GM23338 (cell line): Measurements from ENCODE around the gene SEMA7A. TPM values are rescaled to one million over a fixed set of nuclear protein-coding genes. Genes with fewer than 3 reads are reported as not detected.

ENCODE experiments used
- ATAC-seq: fragments of 200-7000 bp; cut with Tn5 transposase; 3 replicates; pipeline ENCODE4 v1.9.1; 2020
- DNase-seq: peaks from one replicate; pipeline ENCODE4 v3.0.0-alpha.2; 2015; ENCODE audit warnings: low spot score
- H2AFZ ChIP-seq: fragments of 200-600 bp; sonication (generic); 2 replicates; pipeline ENCODE4 v1.8.0; 2016; ENCODE audit warnings: antibody characterized with exemption, mild to moderate bottlenecking, moderate library complexity
- H3F3A ChIP-seq: fragments of 200-600 bp; sonication (generic); replicated peaks from 2 replicates; pipeline ENCODE4 v1.8.0; 2017; ENCODE audit warnings: antibody characterized with exemption, mixed run types, low read depth
- H3K27ac ChIP-seq: fragments of 200-600 bp; sonication (generic); 2 replicates; pipeline ENCODE4 v1.6.1; 2016; ENCODE audit warnings: low read depth
- H3K27me3 ChIP-seq: fragments of 200-600 bp; sonication (generic); 2 replicates; pipeline ENCODE4 v1.8.0; 2016; ENCODE audit warnings: mild to moderate bottlenecking, mixed run types, moderate library complexity; ENCODE audit not compliant: insufficient read depth
- H3K36me3 ChIP-seq: fragments of 200-600 bp; sonication (generic); 2 replicates; pipeline ENCODE4 v1.8.0; 2016; ENCODE audit warnings: mild to moderate bottlenecking; ENCODE audit not compliant: insufficient read depth
- H3K4me1 ChIP-seq: fragments of 200-600 bp; sonication (generic); 2 replicates; pipeline ENCODE4 v1.8.0; 2016; ENCODE audit warnings: mild to moderate bottlenecking, moderate library complexity; ENCODE audit not compliant: insufficient read depth
- H3K4me2 ChIP-seq: fragments of 200-600 bp; sonication (generic); 2 replicates; pipeline ENCODE4 v1.7.1; 2017; ENCODE audit warnings: mixed run types
- H3K4me3 ChIP-seq: fragments of 200-600 bp; sonication (generic); 2 replicates; pipeline ENCODE4 v1.6.1; 2016; ENCODE audit warnings: mixed run types
- H3K79me2 ChIP-seq: fragments of 200-600 bp; sonication (generic); replicated peaks from 2 replicates; pipeline ENCODE4 v1.8.0; 2017; ENCODE audit warnings: mild to moderate bottlenecking; ENCODE audit not compliant: insufficient read depth
- H3K9me2 ChIP-seq: fragments of 200-600 bp; sonication (generic); 2 replicates; pipeline ENCODE4 v1.8.0; 2017; ENCODE audit not compliant: insufficient read depth
- H4K20me1 ChIP-seq: fragments of 200-600 bp; sonication (generic); replicated peaks from 2 replicates; pipeline ENCODE4 v1.8.0; 2017; ENCODE audit warnings: mild to moderate bottlenecking; ENCODE audit not compliant: insufficient read depth
- H3K27ac Mint-ChIP-seq: 2 replicates; pipeline ENCODE4 v1.8.0; 2020; ENCODE audit warnings: inconsistent platforms, mild to moderate bottlenecking, moderate library complexity, mixed read lengths
- H3K27me3 Mint-ChIP-seq: 3 replicates; pipeline ENCODE4 v1.8.0; 2022; ENCODE audit warnings: low read depth, mild to moderate bottlenecking, moderate library complexity, mixed read lengths, inconsistent platforms; ENCODE audit not compliant: insufficient read depth, poor library complexity
- H3K36me3 Mint-ChIP-seq: 3 replicates; pipeline ENCODE4 v1.8.0; 2021; ENCODE audit warnings: low read depth, mild to moderate bottlenecking, inconsistent platforms, moderate library complexity, mixed read lengths
- H3K4me1 Mint-ChIP-seq: 3 replicates; pipeline ENCODE4 v1.8.0; 2020; ENCODE audit warnings: mild to moderate bottlenecking, inconsistent platforms, mixed read lengths
- H3K4me3 Mint-ChIP-seq: 3 replicates; pipeline ENCODE4 v1.8.0; 2021; ENCODE audit warnings: moderate library complexity, mild to moderate bottlenecking, inconsistent platforms, mixed read lengths
- H3K9me3 Mint-ChIP-seq: 3 replicates; pipeline ENCODE4 v1.8.0; 2020; ENCODE audit warnings: moderate library complexity, mild to moderate bottlenecking, inconsistent platforms, mixed read lengths
- CREB1 ChIP-seq: fragments of 250-450 bp; sonication (Bioruptor Pico); IDR thresholded peaks from 2 replicates; pipeline ENCODE4 v1.5.0; 2020; ENCODE audit warnings: low read depth, mild to moderate bottlenecking, moderate library complexity
- ETS1 ChIP-seq: IDR thresholded peaks from 2 replicates; pipeline ENCODE4 v1.6.1; 2016; ENCODE audit warnings: antibody characterized with exemption
- EZH2 ChIP-seq: fragments of 200-600 bp; sonication (generic); IDR thresholded peaks from one replicate; pipeline ENCODE4 v1.8.0; 2017; ENCODE audit warnings: antibody characterized with exemption, mild to moderate bottlenecking, low read depth; ENCODE audit not compliant: unreplicated experiment
- JUNB ChIP-seq: IDR thresholded peaks from one replicate; pipeline ENCODE4 v1.6.1; 2016; ENCODE audit warnings: antibody characterized with exemption; ENCODE audit not compliant: unreplicated experiment
- NANOG ChIP-seq: IDR thresholded peaks from 2 replicates; pipeline ENCODE4 v1.6.1; 2016; ENCODE audit warnings: antibody characterized with exemption, borderline replicate concordance
- POLR2AphosphoS5 ChIP-seq: IDR thresholded peaks from 2 replicates; pipeline ENCODE4 v1.6.1; 2016; ENCODE audit warnings: antibody characterized with exemption, low read depth
- REST ChIP-seq: IDR thresholded peaks from one replicate; pipeline ENCODE4 v1.6.1; 2018; ENCODE audit warnings: antibody characterized with exemption; ENCODE audit not compliant: unreplicated experiment
- STAT1 ChIP-seq: IDR thresholded peaks from one replicate; pipeline ENCODE4 v1.6.1; 2016; ENCODE audit warnings: antibody characterized with exemption; ENCODE audit not compliant: unreplicated experiment
- ZNF114 ChIP-seq: fragments of 250-450 bp; sonication (Bioruptor Pico); IDR thresholded peaks from 2 replicates; pipeline ENCODE4 v1.5.0; 2020; ENCODE audit warnings: mild to moderate bottlenecking, moderate library complexity
- polyA plus RNA-seq: library from polyadenylated mRNA; unstranded; fragments of >200 nt; fragmentation: Nextera tagmentation; extraction: Ambion mirVana; gene quantifications from 2 replicates; pipeline ENCODE4 v1.2.1, GENCODE V29; 2016
- total RNA-seq: library from RNA; depleted of rRNA; stranded (reverse); fragments of >200 nt; shearing (Covaris generic); gene quantifications from 2 replicates; pipeline ENCODE4 v1.2.3, GENCODE V29; 2014
- TF ChIP-seq, protein P1 (sequence below): fragments of 250-450 bp; sonication (Bioruptor Pico); IDR thresholded peaks from 2 replicates; pipeline ENCODE4 v1.5.0; 2020; ENCODE audit warnings: mild to moderate bottlenecking, moderate library complexity

Gene SEMA7A
- total and polyA plus RNA-seq, 2 experiments from 2014 or later, result 2.0 to 14.1 TPM

GRCh38 chr15:74406992-74407705, 26.6 kb downstream of the SEMA7A start:
- H3K4me3 Mint-ChIP-seq, result no peak overlapping the region; the same call in 2 of the 3 replicates
- no peak overlapping the region for H3K27ac ChIP-seq
- H3K4me3 ChIP-seq, result no peak overlapping the region
- no peaks in the 10 kb centered on the region for H3K79me2 ChIP-seq
- no peaks in the 10 kb centered on the region for H3K27me3 ChIP-seq
- H3K36me3 Mint-ChIP-seq, result no peaks in the 10 kb centered on the region
- no peaks in the 10 kb centered on the region for H3F3A ChIP-seq
- no peaks in the 10 kb centered on the region for H3K9me3 Mint-ChIP-seq
- H3K9me2 ChIP-seq, result no peaks in the 10 kb centered on the region
- H3K4me1 Mint-ChIP-seq, result peaks cover 13% of the 10 kb centered on the region
- DNase-seq (peak; percentile 29), ATAC-seq (peak; percentile 61)
- no peak overlapping the region for H2AFZ ChIP-seq
- H3K27me3 Mint-ChIP-seq, result peaks cover 11% of the 10 kb centered on the region
- peaks cover 3% of the 10 kb centered on the region; the same call in 1 of the 2 replicates for H3K4me1 ChIP-seq
- H3K4me2 ChIP-seq, result no peak overlapping the region
- no peaks in the 10 kb centered on the region for H4K20me1 ChIP-seq
- no peaks in the 10 kb centered on the region for H3K36me3 ChIP-seq
- H3K27ac Mint-ChIP-seq, result no peak overlapping the region
- TF ChIP-seq STAT1, result no peak
- no peak for TF ChIP-seq JUNB
- TF ChIP-seq ZNF114, result no peak
- TF ChIP-seq, protein P1, sequence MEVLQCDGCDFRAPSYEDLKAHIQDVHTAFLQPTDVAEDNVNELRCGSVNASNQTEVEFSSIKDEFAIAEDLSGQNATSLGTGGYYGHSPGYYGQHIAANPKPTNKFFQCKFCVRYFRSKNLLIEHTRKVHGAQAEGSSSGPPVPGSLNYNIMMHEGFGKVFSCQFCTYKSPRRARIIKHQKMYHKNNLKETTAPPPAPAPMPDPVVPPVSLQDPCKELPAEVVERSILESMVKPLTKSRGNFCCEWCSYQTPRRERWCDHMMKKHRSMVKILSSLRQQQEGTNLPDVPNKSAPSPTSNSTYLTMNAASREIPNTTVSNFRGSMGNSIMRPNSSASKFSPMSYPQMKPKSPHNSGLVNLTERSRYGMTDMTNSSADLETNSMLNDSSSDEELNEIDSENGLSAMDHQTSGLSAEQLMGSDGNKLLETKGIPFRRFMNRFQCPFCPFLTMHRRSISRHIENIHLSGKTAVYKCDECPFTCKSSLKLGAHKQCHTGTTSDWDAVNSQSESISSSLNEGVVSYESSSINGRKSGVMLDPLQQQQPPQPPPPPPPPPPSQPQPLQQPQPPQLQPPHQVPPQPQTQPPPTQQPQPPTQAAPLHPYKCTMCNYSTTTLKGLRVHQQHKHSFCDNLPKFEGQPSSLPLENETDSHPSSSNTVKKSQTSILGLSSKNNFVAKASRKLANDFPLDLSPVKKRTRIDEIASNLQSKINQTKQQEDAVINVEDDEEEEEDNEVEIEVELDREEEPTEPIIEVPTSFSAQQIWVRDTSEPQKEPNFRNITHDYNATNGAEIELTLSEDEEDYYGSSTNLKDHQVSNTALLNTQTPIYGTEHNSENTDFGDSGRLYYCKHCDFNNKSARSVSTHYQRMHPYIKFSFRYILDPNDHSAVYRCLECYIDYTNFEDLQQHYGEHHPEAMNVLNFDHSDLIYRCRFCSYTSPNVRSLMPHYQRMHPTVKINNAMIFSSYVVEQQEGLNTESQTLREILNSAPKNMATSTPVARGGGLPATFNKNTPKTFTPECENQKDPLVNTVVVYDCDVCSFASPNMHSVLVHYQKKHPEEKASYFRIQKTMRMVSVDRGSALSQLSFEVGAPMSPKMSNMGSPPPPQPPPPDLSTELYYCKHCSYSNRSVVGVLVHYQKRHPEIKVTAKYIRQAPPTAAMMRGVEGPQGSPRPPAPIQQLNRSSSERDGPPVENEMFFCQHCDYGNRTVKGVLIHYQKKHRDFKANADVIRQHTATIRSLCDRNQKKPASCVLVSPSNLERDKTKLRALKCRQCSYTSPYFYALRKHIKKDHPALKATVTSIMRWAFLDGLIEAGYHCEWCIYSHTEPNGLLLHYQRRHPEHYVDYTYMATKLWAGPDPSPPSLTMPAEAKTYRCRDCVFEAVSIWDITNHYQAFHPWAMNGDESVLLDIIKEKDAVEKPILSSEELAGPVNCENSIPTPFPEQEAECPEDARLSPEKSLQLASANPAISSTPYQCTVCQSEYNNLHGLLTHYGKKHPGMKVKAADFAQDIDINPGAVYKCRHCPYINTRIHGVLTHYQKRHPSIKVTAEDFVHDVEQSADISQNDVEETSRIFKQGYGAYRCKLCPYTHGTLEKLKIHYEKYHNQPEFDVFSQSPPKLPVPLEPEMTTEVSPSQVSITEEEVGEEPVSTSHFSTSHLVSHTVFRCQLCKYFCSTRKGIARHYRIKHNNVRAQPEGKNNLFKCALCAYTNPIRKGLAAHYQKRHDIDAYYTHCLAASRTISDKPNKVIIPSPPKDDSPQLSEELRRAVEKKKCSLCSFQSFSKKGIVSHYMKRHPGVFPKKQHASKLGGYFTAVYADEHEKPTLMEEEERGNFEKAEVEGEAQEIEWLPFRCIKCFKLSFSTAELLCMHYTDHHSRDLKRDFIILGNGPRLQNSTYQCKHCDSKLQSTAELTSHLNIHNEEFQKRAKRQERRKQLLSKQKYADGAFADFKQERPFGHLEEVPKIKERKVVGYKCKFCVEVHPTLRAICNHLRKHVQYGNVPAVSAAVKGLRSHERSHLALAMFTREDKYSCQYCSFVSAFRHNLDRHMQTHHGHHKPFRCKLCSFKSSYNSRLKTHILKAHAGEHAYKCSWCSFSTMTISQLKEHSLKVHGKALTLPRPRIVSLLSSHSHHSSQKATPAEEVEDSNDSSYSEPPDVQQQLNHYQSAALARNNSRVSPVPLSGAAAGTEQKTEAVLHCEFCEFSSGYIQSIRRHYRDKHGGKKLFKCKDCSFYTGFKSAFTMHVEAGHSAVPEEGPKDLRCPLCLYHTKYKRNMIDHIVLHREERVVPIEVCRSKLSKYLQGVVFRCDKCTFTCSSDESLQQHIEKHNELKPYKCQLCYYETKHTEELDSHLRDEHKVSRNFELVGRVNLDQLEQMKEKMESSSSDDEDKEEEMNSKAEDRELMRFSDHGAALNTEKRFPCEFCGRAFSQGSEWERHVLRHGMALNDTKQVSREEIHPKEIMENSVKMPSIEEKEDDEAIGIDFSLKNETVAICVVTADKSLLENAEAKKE (CRISPR knock-in tag), result no peak
- TF ChIP-seq REST, result no peak
- no peak for TF ChIP-seq EZH2
- no peak for TF ChIP-seq CREB1 (CRISPR knock-in tag)
- TF ChIP-seq ETS1, result no peak
- no peak for TF ChIP-seq POLR2AphosphoS5
- TF ChIP-seq NANOG, result no peak
